ENCODE results near the gene TCF7L1.

GRCh38 chr2:85353876-85354285 is 220.7 kb downstream of the TCF7L1 start:
- TF ChIP-seq CTCF (conservative IDR thresholded peaks at IDR 0.05) (no peak), EZH2 (IDR thresholded peaks at IDR 0.05; ENCODE audit: low read depth) (no peak)
